ENCODE measurements around the gene SPEM3.

SPEM3 gene

DNA sequence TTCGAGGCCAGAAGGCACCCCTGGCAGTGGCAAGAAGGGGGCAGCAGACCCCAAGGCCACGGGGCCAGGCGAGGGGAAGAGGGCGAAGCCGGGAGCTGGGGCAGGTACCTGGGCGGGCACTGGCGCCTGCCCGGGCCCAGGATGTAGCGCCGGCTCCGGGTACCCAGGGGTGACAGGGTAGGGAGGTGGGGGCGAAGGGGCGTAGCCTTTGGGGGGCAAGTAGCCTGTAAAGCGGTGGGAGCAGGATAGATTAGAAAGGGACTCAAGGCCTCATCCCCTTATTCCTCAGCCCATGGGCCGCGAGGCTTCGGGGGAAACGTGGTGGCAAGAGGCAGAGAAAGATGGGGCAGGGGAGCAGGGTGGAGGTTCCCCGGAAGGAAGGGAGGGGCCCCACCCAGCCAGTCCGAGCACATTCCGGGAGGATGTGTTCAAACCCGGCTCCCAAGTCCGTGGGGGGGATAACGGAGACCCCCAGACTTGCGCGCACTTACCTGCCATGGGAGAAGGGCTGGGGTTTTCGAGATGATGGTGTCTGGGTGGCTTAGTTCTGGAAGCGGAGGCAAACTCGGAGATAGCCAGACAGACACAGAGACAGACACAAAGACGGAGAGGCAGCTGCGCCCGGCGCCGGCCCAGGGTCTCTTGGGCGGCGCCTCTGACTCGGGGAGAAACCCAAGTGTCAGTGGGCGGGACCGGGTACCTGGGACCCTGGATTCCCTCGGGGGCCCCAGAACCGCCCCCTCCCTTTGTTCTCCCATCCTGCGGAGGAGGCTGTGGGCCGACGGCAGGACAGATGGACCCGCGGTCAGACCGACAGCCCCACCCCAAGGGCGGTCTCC lies 34.8 kb upstream of the SPEM3 start:
- H3K36me3 Mint-ChIP-seq (ENCODE audit: low read depth) = peaks cover 55% of the 10 kb centered on the region
- H3K27ac Mint-ChIP-seq = peak overlapping the region; percentile 89
- H3K4me1 Mint-ChIP-seq (ENCODE audit: low read depth) = peaks cover 38% of the 10 kb centered on the region
- H3K9me3 Mint-ChIP-seq = no peaks in the 10 kb centered on the region
- intact Hi-C loops (cut with micrococcal nuclease) = loop anchor here (1.0 kb wide), 1 partner anchor 10 kb away; the partner anchor contains the start of gene TMEM256
- H3K4me3 Mint-ChIP-seq = peak overlapping the region; percentile 95
- no peaks in the 10 kb centered on the region for H3K27me3 Mint-ChIP-seq

DNA sequence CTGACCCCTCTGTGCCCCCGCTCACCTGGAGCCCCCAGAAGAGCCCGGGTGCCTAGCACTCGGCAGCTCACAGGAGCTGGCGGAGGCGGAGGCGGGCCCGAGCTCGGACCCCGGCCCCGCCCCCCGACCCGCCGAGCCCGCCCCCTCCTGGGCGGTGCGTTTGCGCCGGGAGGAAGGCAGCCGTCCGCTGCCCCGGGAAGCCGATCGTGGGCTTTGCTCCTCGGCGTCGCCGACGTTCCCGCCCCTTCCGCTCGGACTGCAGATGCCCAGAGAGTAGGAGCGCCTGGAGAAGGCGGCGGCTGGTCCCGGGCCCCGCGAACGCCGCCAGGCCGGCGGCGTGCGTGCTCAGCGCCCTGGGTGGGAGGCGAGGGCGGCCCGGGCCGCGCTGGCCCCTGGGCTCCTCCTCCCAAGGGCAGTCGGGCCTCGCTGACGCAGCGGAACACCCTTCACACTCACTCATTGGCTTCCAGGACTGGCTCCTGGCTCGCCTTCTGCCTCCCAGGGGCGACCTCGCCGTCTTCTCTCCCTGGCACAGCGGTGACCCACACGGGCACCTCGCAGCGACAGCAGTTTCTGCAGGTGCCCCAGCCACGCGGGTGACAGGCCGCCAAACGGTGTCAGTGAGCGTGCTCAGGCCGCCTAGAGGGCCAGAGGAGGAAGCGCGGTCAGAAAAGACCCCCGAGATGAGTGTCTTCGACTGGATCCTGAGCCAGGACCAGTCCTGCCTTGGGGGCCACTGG lies 34.0 kb upstream of the SPEM3 start, which contains the start of gene PLSCR3:
Gene PLSCR3 (minus strand): TSS at position 74 of the 740 bp plus-strand sequence. CDS start 415 bp downstream, outside the sequence.
- H3K36me3 Mint-ChIP-seq (ENCODE audit: low read depth) = peaks cover 47% of the 10 kb centered on the region
- no peaks in the 10 kb centered on the region for H3K27me3 Mint-ChIP-seq
- H3K27ac Mint-ChIP-seq = peak within 1 kb of the TSS; percentile 89
- H3K4me1 Mint-ChIP-seq (ENCODE audit: low read depth) = peaks cover 38% of the 10 kb centered on the region
- intact Hi-C loops (cut with micrococcal nuclease) = loop anchor here (1.0 kb wide), 1 partner anchor 10 kb away; the partner anchor contains the start of gene TMEM256
- H3K9me3 Mint-ChIP-seq = no peaks in the 10 kb centered on the region
- peak within 1 kb of the TSS; percentile 95 for H3K4me3 Mint-ChIP-seq

DNA sequence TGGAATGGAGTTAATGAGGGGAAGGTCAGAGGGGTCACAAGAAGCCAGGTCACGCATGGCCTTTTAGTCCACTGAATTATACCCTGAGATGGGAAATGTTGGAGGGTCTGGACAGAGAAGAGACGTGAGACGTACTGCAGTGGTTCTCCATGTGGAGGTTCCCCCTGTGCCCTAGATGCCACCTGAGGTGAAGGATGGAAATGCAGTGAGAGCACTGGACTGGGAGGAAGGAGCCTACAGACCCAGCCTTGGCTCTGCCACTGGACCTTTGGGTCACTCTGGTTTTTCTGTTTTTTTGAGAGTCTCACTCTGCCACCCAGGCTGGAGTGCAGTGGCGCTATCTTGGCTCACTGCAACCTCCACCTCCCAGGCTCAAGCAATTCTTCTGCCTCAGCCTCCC lies 32.5 kb upstream of the SPEM3 start:
- no peak overlapping the region for H3K27ac Mint-ChIP-seq
- no peaks in the 10 kb centered on the region for H3K27me3 Mint-ChIP-seq
- H3K4me1 Mint-ChIP-seq (ENCODE audit: low read depth) = peaks cover 38% of the 10 kb centered on the region
- no peak overlapping the region for H3K4me3 Mint-ChIP-seq
- H3K36me3 Mint-ChIP-seq (ENCODE audit: low read depth) = peaks cover 33% of the 10 kb centered on the region
- intact Hi-C loops (cut with micrococcal nuclease) = no loop called here
- no peaks in the 10 kb centered on the region for H3K9me3 Mint-ChIP-seq

GRCh38 chr17:7398612-7399011 lies 30.0 kb upstream of the SPEM3 start:
- H3K36me3 Mint-ChIP-seq (ENCODE audit: low read depth) = peaks cover 16% of the 10 kb centered on the region

DNA sequence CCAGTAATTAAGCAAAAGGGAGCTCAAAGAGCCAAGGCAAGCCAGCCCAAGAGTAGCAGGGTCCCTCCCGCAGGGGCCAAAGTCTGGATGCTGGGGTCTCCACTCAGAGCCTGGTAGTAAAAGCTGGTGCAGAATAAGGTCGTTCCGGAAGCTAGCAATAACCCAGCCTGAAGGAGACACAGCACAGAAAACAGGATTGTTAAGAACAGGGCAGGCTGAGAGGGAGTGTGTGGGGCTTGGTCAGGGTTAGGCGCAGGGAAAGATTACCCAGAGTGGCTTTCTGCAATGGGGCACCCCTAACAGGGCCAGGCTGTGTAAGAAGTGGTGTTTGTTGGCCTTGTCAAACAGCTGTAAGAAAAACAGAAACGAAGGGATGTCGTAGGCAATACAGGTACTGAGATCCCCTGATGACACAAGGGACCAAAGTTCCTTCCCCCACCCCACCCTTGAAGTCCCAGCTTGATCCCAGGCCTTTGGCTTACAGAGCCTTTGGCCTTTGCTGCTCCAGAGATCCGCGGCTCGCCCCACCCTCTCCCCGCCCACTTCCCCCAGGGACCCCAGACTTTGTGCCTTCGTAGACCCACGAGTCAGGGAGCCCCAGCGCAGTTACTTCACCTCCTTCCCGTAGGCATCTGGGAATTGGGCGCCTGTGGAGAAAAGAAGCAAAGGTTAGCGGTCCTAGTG lies 25.5 kb upstream of the SPEM3 start:
- Mint-ChIP-seq H3K27me3 (peaks cover 28% of the 10 kb centered on the region), H3K4me3 (peak overlapping the region; percentile 84), H3K36me3 (ENCODE audit: low read depth) (peaks cover 10% of the 10 kb centered on the region), H3K27ac (peak overlapping the region; percentile 92), H3K4me1 (ENCODE audit: low read depth) (peaks cover 7% of the 10 kb centered on the region), H3K9me3 (no peaks in the 10 kb centered on the region)
- intact Hi-C loops (cut with micrococcal nuclease) = loop anchor here (10.0 kb wide), 1 partner anchor 48 kb away; the partner anchor contains the start of genes KCTD11 and TMEM95

More at GRCh38 chr17:7398612-7399011, 30.0 kb upstream of the SPEM3 start:
- Mint-ChIP-seq H3K4me1 (ENCODE audit: low read depth) (peaks cover 23% of the 10 kb centered on the region), H3K27ac (no peak overlapping the region), H3K9me3 (no peaks in the 10 kb centered on the region), H3K4me3 (no peak overlapping the region), H3K27me3 (no peaks in the 10 kb centered on the region)
- intact Hi-C loops (cut with micrococcal nuclease) = no loop called here

DNA sequence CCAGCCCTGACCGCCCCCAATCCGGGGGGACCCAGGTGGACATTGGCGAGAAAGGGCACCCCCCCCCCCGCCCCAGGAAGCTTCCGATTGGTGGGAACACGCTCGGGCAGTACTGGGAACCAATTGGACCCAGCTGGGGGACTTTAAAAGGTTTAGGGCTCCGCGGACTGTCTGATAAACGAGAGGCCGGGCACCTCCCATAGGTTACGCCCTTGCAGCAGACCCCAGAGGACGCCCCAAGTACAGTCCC lies 25.0 kb upstream of the SPEM3 start:
- Mint-ChIP-seq H3K27me3 (peaks cover 28% of the 10 kb centered on the region), H3K36me3 (ENCODE audit: low read depth) (peaks cover 10% of the 10 kb centered on the region), H3K4me1 (ENCODE audit: low read depth) (peaks cover 7% of the 10 kb centered on the region), H3K4me3 (peak overlapping the region; percentile 84), H3K9me3 (no peaks in the 10 kb centered on the region), H3K27ac (peak overlapping the region; percentile 92)
- intact Hi-C loops (cut with micrococcal nuclease) = loop anchor here (10.0 kb wide), 1 partner anchor 49 kb away; the partner anchor contains the start of genes KCTD11 and TMEM95

DNA sequence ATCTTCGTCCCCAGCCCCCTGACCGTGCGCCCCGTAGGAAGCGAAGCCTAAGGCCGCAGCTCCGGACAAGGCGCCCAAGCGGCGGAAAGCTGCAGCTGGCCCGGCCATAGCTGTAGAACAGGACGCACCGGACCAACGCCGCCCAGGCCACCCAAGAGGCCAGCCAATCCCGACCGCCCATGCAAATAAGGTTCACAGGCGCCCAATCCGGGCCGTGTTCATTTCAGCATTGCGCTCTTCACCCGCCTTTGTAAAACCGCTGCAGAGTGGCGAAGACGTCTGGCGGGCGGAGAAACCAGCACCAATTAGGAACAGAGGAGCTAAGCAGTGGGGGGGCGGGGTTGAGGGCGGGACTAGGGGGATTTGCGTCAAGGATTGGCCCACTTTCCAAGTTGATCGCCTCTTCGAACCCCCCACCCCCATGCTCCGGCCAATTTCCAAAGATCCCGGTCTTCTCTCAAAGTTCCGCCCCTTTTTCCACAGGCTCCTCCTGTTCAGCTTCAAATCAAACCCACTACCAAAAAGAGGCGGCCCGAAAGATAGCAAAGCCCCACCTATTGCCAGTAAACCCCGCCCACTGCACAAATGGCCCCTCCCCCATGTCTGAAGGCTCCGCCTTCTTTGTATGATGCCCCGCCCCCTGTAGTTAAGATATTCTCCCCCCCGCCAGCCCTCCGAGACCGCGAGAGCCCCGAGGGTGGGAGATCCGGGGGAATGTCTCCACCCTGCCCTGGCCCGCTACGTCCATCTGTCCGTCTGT lies 24.5 kb upstream of the SPEM3 start, which contains the start of gene TMEM256:
Gene TMEM256 (minus strand): TSS at position 121 of the 760 bp plus-strand sequence. CDS start 13 bp downstream, at position 108.
- H3K4me1 Mint-ChIP-seq (ENCODE audit: low read depth) = peaks cover 7% of the 10 kb centered on the region

GRCh38 chr17:7404737-7405349 lies 23.8 kb upstream of the SPEM3 start:
- Mint-ChIP-seq H3K27me3 (peaks cover 39% of the 10 kb centered on the region), H3K27ac (peak overlapping the region; percentile 92), H3K4me1 (ENCODE audit: low read depth) (peaks cover 7% of the 10 kb centered on the region), H3K9me3 (no peaks in the 10 kb centered on the region), H3K36me3 (ENCODE audit: low read depth) (peaks cover 10% of the 10 kb centered on the region), H3K4me3 (peak overlapping the region; percentile 84)
- intact Hi-C loops (cut with micrococcal nuclease) = loop anchor here (1.0 to 10.0 kb wide), 3 partner anchors 11 to 50 kb away; partner anchors contain the start of genes KCTD11, PLSCR3, TMEM102 and TMEM95

More for the DNA sequence above, 24.5 kb upstream of the SPEM3 start, which contains the start of gene TMEM256:
- peaks cover 32% of the 10 kb centered on the region for H3K27me3 Mint-ChIP-seq
- H3K9me3 Mint-ChIP-seq = no peaks in the 10 kb centered on the region
- peak within 1 kb of the TSS; percentile 84 for H3K4me3 Mint-ChIP-seq
- H3K36me3 Mint-ChIP-seq (ENCODE audit: low read depth) = peaks cover 10% of the 10 kb centered on the region
- intact Hi-C loops (cut with micrococcal nuclease) = loop anchor here (1.0 to 10.0 kb wide), 3 partner anchors 10 to 49 kb away; partner anchors contain the start of genes KCTD11, PLSCR3, TMEM102 and TMEM95
- peak within 1 kb of the TSS; percentile 92 for H3K27ac Mint-ChIP-seq

- peaks cover 7% of the 10 kb centered on the region for H3K4me1 Mint-ChIP-seq (ENCODE audit: low read depth)
- H3K9me3 Mint-ChIP-seq = no peaks in the 10 kb centered on the region
- H3K27ac Mint-ChIP-seq = peak overlapping the region; percentile 92
- H3K36me3 Mint-ChIP-seq (ENCODE audit: low read depth) = peaks cover 10% of the 10 kb centered on the region
- peaks cover 45% of the 10 kb centered on the region for H3K27me3 Mint-ChIP-seq
- H3K4me3 Mint-ChIP-seq = peak overlapping the region; percentile 84
- intact Hi-C loops (cut with micrococcal nuclease) = loop anchor here (10.0 kb wide), 1 partner anchor 51 kb away; the partner anchor contains the start of genes KCTD11 and TMEM95
Measured at GRCh38 chr17:7405350-7406234, 23.1 kb upstream of the SPEM3 start.

- Mint-ChIP-seq H3K4me3 (no peak overlapping the region), H3K9me3 (no peaks in the 10 kb centered on the region), H3K4me1 (ENCODE audit: low read depth) (peaks cover 7% of the 10 kb centered on the region), H3K27me3 (peaks cover 51% of the 10 kb centered on the region), H3K36me3 (ENCODE audit: low read depth) (peaks cover 6% of the 10 kb centered on the region), H3K27ac (no peak overlapping the region)
- intact Hi-C loops (cut with micrococcal nuclease) = loop anchor here (10.0 kb wide), 1 partner anchor 52 kb away; the partner anchor contains the start of genes KCTD11 and TMEM95
Measured at GRCh38 chr17:7406235-7406825, 22.3 kb upstream of the SPEM3 start.

DNA sequence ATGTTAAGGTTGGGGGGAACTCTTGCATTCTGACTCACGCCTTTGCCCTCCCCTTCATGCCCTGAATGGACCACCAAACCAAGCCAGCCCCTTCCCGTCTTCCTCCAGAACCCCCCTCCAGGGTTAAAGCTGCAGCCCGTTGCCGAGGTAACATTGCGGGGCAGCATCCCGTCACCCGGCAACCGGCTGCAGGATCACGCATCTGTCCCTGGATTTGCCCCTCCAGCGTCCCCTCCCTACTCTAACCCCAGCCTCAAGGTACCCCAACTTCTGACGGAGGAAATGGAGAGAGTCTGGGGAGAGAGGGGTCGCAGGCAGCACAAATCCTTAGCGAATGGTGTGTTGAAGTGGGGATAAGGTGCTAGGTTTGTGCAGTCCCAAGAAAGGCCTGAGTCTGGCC lies 21.6 kb upstream of the SPEM3 start:
- intact Hi-C loops (cut with micrococcal nuclease) = loop anchor here (10.0 kb wide), 1 partner anchor 52 kb away; the partner anchor contains the start of genes KCTD11 and TMEM95
- Mint-ChIP-seq H3K4me1 (ENCODE audit: low read depth) (peaks cover 7% of the 10 kb centered on the region), H3K27me3 (peaks cover 51% of the 10 kb centered on the region), H3K36me3 (ENCODE audit: low read depth) (no peaks in the 10 kb centered on the region), H3K27ac (no peak overlapping the region), H3K4me3 (no peak overlapping the region), H3K9me3 (no peaks in the 10 kb centered on the region)
